GM18907 (cell line): ENCODE data around the gene UGT2B28.
"Not testable (repeated sequence)": the region's sequence is repeated elsewhere in the genome, so short reads cannot be mapped to it uniquely, and the experiment has no call there.

Experiments used
- ATAC-seq: cut with Tn5 transposase; IDR thresholded peaks from one replicate; pipeline ENCODE4 v1.9.1; 2021; ENCODE audit warnings: mild to moderate bottlenecking, moderate library complexity; ENCODE audit not compliant: unreplicated experiment

The UGT2B28 gene

DNA sequence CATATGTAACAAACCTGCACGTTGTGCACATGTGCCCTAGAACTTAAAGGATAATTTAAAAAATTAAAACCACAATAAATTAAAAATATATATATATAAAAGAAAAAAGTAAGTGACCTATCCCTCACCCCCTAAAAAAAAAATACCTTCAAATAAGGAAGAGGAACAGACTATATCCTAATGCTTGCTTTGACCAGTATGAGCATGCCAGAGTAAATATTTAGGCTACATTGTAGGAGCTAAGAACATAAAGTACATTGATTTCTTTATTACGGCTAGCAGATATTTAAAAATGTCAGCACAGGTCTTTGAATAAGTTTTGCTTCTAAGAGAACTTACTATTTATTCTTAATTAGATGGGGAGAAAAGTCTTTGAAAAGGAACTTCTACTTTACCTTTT, 62.8 kb downstream of the UGT2B28 start:
- not testable (repeated sequence) for ATAC-seq

- ATAC-seq = not testable (repeated sequence)
Observed at GRCh38 chr4:69343558-69344420, 63.5 kb downstream of the UGT2B28 start.
